ENCODE results near the gene CACNA2D3. TPM values are rescaled to one million over a fixed set of nuclear protein-coding genes. Genes with fewer than 3 reads are reported as not detected.

The CACNA2D3 gene
- total RNA-seq, 1 donor from 2014 or later = 21.2 TPM

GRCh38 chr3:54761637-54762036 lies 639.3 kb downstream of the CACNA2D3 start:
- no peaks in the 10 kb centered on the region for H3K27me3 ChIP-seq (ENCODE audit: low read depth)
- no peaks in the 10 kb centered on the region for H3K9me3 ChIP-seq (replicated peaks)
- H3K4me3 ChIP-seq = no peak overlapping the region
- no peak for TF ChIP-seq CTCF (IDR thresholded peaks at IDR 0.05; ENCODE audit: borderline replicate concordance)
- no peaks in the 10 kb centered on the region for H3K36me3 ChIP-seq
- no peak for DNase-seq
- H3K4me1 ChIP-seq = no peaks in the 10 kb centered on the region
- intact Hi-C loops (cut with micrococcal nuclease) = no loop called here
- H3K27ac ChIP-seq (replicated peaks) = no peak overlapping the region

- no peaks in the 10 kb centered on the region for H3K4me1 ChIP-seq
- H3K9me3 ChIP-seq (replicated peaks) = no peaks in the 10 kb centered on the region
- no peak for DNase-seq
- TF ChIP-seq CTCF (IDR thresholded peaks at IDR 0.05; ENCODE audit: borderline replicate concordance) = no peak
- H3K27ac ChIP-seq (replicated peaks) = no peak overlapping the region
- intact Hi-C loops (cut with micrococcal nuclease) = no loop called here
- no peaks in the 10 kb centered on the region for H3K27me3 ChIP-seq (ENCODE audit: low read depth)
- H3K4me3 ChIP-seq = no peak overlapping the region
- no peaks in the 10 kb centered on the region for H3K36me3 ChIP-seq
These were observed 642.6 kb downstream of the CACNA2D3 start for GRCh38 chr3:54764911-54765310.

- no peaks in the 10 kb centered on the region for H3K27me3 ChIP-seq (ENCODE audit: low read depth)
- TF ChIP-seq CTCF (IDR thresholded peaks at IDR 0.05; ENCODE audit: borderline replicate concordance) = no peak
- no peaks in the 10 kb centered on the region for H3K9me3 ChIP-seq (replicated peaks)
- H3K27ac ChIP-seq (replicated peaks) = no peak overlapping the region
- H3K4me1 ChIP-seq = no peaks in the 10 kb centered on the region
- no peak overlapping the region for H3K4me3 ChIP-seq
- intact Hi-C loops (cut with micrococcal nuclease) = no loop called here
- H3K36me3 ChIP-seq = no peaks in the 10 kb centered on the region
- DNase-seq = no peak
These were observed 648.7 kb downstream of the CACNA2D3 start for GRCh38 chr3:54771050-54771449.

GRCh38 chr3:54772051-54772450 lies 649.7 kb downstream of the CACNA2D3 start:
- Histone ChIP-seq H3K4me1 (no peaks in the 10 kb centered on the region), H3K36me3 (no peaks in the 10 kb centered on the region), H3K4me3 (no peak overlapping the region), H3K9me3 (replicated peaks) (no peaks in the 10 kb centered on the region), H3K27me3 (ENCODE audit: low read depth) (no peaks in the 10 kb centered on the region), H3K27ac (replicated peaks) (no peak overlapping the region)
- DNase-seq = no peak
- intact Hi-C loops (cut with micrococcal nuclease) = no loop called here
- TF ChIP-seq CTCF (IDR thresholded peaks at IDR 0.05; ENCODE audit: borderline replicate concordance) = no peak

GRCh38 chr3:54772746-54773145 lies 650.4 kb downstream of the CACNA2D3 start:
- no peaks in the 10 kb centered on the region for H3K4me1 ChIP-seq
- intact Hi-C loops (cut with micrococcal nuclease) = no loop called here
- no peaks in the 10 kb centered on the region for H3K27me3 ChIP-seq (ENCODE audit: low read depth)
- H3K9me3 ChIP-seq (replicated peaks) = no peaks in the 10 kb centered on the region
- H3K27ac ChIP-seq (replicated peaks) = no peak overlapping the region
- H3K4me3 ChIP-seq = no peak overlapping the region
- no peaks in the 10 kb centered on the region for H3K36me3 ChIP-seq
- no peak for DNase-seq
- TF ChIP-seq CTCF (IDR thresholded peaks at IDR 0.05; ENCODE audit: borderline replicate concordance) = no peak

- intact Hi-C loops (cut with micrococcal nuclease) = no loop called here
- Histone ChIP-seq H3K36me3 (no peaks in the 10 kb centered on the region), H3K27ac (replicated peaks) (no peak overlapping the region), H3K27me3 (ENCODE audit: low read depth) (no peaks in the 10 kb centered on the region), H3K4me1 (no peaks in the 10 kb centered on the region), H3K9me3 (replicated peaks) (no peaks in the 10 kb centered on the region), H3K4me3 (no peak overlapping the region)
- no peak for DNase-seq
- TF ChIP-seq CTCF (IDR thresholded peaks at IDR 0.05; ENCODE audit: borderline replicate concordance) = no peak
These were observed 650.9 kb downstream of the CACNA2D3 start for GRCh38 chr3:54773271-54773670.
